OCI-LY1 (cell line): ENCODE results near the gene PRKCA.
"Not testable (repeated sequence)": the region's sequence is repeated elsewhere in the genome, so short reads cannot be mapped to it uniquely, and the experiment has no call there.

Source experiments
- H2AFZ ChIP-seq: fragments of 200-600 bp; sonication (generic), shearing (Covaris generic); 2 replicates; pipeline ENCODE4 v1.6.0; 2014; ENCODE audit warnings: antibody characterized with exemption, mild to moderate bottlenecking, low read length
- H3F3A ChIP-seq: fragments of 200-600 bp; sonication (generic), shearing (Covaris generic); 2 replicates; pipeline ENCODE4 v1.6.0; 2014; ENCODE audit warnings: mild to moderate bottlenecking, antibody characterized with exemption, low read length, moderate library complexity; ENCODE audit not compliant: insufficient read depth
- H3K27ac ChIP-seq: fragments of 200-600 bp; sonication (generic); 2 replicates; pipeline ENCODE4 v1.5.1; 2014; ENCODE audit warnings: low read length, mixed run types, mild to moderate bottlenecking, low read depth; ENCODE audit not compliant: poor library complexity, severe bottlenecking
- H3K27me3 ChIP-seq: fragments of 200-600 bp; sonication (generic); 2 replicates; pipeline ENCODE4 v1.6.0; 2014; ENCODE audit warnings: antibody characterized with exemption, mild to moderate bottlenecking, low read length, moderate library complexity; ENCODE audit not compliant: insufficient read depth
- H3K36me3 ChIP-seq: fragments of 200-600 bp; sonication (generic); 2 replicates; pipeline ENCODE4 v1.6.1; 2014; ENCODE audit warnings: mild to moderate bottlenecking, antibody characterized with exemption, low read length, moderate library complexity, mixed read lengths; ENCODE audit not compliant: insufficient read depth
- H3K4me1 ChIP-seq: fragments of 200-600 bp; sonication (generic); 2 replicates; pipeline ENCODE4 v1.5.1; 2014; ENCODE audit warnings: mild to moderate bottlenecking, low read length, moderate library complexity; ENCODE audit not compliant: insufficient read depth, severe bottlenecking
- H3K4me2 ChIP-seq: fragments of 200-600 bp; sonication (generic), shearing (Covaris generic); 2 replicates; pipeline ENCODE4 v1.6.1; 2014; ENCODE audit warnings: low read length
- H3K4me3 ChIP-seq: fragments of 200-600 bp; sonication (generic); 2 replicates; pipeline ENCODE4 v1.5.1; 2014; ENCODE audit warnings: low read length, low read depth, mild to moderate bottlenecking, mixed read lengths; ENCODE audit not compliant: poor library complexity, severe bottlenecking
- H3K79me2 ChIP-seq: fragments of 200-600 bp; shearing (Covaris generic); 2 replicates; pipeline ENCODE4 v1.6.1; 2016; ENCODE audit warnings: mixed run types, low read length, mixed read lengths; ENCODE audit not compliant: insufficient read depth
- H3K9ac ChIP-seq: fragments of 200-600 bp; sonication (generic), shearing (Covaris generic); 2 replicates; pipeline ENCODE4 v1.6.1; 2014; ENCODE audit warnings: mild to moderate bottlenecking, low read length, mixed read lengths
- H3K9me2 ChIP-seq: fragments of 200-600 bp; sonication (generic), shearing (Covaris generic); 2 replicates; pipeline ENCODE4 v1.6.1; 2014; ENCODE audit warnings: low read depth, mild to moderate bottlenecking, low read length, mixed read lengths
- H3K9me3 ChIP-seq: fragments of 200-600 bp; shearing (Covaris generic); 2 replicates; pipeline ENCODE4 v1.6.1; 2014; ENCODE audit warnings: low read length, mixed read lengths
- H4K20me1 ChIP-seq: fragments of 200-600 bp; sonication (generic), shearing (Covaris generic); 2 replicates; pipeline ENCODE4 v1.6.0; 2016; ENCODE audit warnings: mild to moderate bottlenecking, low read length; ENCODE audit not compliant: insufficient read depth
- EZH2 ChIP-seq: fragments of 200-600 bp; sonication (generic), shearing (Covaris generic); IDR thresholded peaks from 2 replicates; pipeline ENCODE4 v1.8.0; 2017; ENCODE audit warnings: borderline replicate concordance, mixed run types, mild to moderate bottlenecking, antibody characterized with exemption, low read length, moderate library complexity, mixed read lengths
- TF ChIP-seq, protein P1 (sequence below): fragments of 200-600 bp; sonication (generic), shearing (Covaris generic); IDR thresholded peaks from 2 replicates; pipeline ENCODE4 v1.5.1; 2017; ENCODE audit warnings: mild to moderate bottlenecking, antibody characterized with exemption, low read length, moderate library complexity, mixed read lengths

Gene PRKCA

DNA sequence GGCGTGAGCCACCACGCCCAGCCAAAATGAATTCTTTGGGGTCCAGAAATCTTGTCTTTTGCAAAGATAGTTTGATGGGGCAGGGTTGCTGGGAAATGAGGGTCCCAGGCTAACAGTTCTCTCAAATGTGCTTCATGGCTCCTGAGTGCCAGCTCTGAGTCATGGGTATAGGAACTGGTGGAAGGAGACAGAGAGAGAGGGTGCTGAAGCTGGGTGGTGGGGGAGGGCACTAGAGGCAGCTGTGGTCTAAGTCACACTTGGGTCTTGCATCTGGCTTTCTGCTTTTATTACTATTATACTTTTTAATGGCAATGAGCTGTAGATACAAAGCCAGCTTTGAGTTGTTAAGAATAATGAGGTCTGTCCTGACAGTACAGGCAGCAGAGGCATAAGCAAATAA, 54.6 kb downstream of the PRKCA start:
- H4K20me1 ChIP-seq: no peaks in the 10 kb centered on the region
- no peak overlapping the region for H3K4me2 ChIP-seq
- peaks cover 10% of the 10 kb centered on the region for H3K4me1 ChIP-seq
- no peak overlapping the region for H3K27ac ChIP-seq
- no peaks in the 10 kb centered on the region for H3K9me3 ChIP-seq
- no peaks in the 10 kb centered on the region for H3K36me3 ChIP-seq
- no peaks in the 10 kb centered on the region for H3K27me3 ChIP-seq
- no peaks in the 10 kb centered on the region; the same call in 1 of the 2 replicates for H3K79me2 ChIP-seq
- H3K9me2 ChIP-seq: no peaks in the 10 kb centered on the region
- no peak overlapping the region for H2AFZ ChIP-seq
- TF ChIP-seq EZH2: no peak
- TF ChIP-seq, protein P1, sequence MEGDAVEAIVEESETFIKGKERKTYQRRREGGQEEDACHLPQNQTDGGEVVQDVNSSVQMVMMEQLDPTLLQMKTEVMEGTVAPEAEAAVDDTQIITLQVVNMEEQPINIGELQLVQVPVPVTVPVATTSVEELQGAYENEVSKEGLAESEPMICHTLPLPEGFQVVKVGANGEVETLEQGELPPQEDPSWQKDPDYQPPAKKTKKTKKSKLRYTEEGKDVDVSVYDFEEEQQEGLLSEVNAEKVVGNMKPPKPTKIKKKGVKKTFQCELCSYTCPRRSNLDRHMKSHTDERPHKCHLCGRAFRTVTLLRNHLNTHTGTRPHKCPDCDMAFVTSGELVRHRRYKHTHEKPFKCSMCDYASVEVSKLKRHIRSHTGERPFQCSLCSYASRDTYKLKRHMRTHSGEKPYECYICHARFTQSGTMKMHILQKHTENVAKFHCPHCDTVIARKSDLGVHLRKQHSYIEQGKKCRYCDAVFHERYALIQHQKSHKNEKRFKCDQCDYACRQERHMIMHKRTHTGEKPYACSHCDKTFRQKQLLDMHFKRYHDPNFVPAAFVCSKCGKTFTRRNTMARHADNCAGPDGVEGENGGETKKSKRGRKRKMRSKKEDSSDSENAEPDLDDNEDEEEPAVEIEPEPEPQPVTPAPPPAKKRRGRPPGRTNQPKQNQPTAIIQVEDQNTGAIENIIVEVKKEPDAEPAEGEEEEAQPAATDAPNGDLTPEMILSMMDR: no peak
- no peak overlapping the region for H3K9ac ChIP-seq
- H3K4me3 ChIP-seq: no peak overlapping the region
- no peaks in the 10 kb centered on the region for H3F3A ChIP-seq

DNA sequence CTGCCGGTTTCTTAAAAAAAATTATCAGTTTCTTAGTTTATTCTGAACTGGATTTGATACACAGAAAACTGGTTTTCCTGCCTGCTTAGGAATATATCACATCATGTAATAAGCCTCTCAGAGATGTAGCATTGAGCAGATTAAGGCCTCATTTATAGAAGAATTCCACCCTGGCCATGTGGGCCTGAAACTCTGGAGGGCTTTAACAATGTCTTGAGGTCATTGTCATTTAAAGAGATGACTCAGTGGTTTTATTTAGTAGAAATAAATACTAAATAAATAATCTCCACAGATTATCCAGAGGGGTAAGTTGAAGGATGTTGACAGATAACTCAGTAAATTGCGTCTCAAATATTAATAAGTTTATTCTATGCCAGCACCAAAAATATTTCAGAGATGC, 56.9 kb downstream of the PRKCA start:
- Histone ChIP-seq H3K9me3 (no peaks in the 10 kb centered on the region), H3K36me3 (no peaks in the 10 kb centered on the region), H2AFZ (no peak overlapping the region), H3K79me2 (no peaks in the 10 kb centered on the region; the same call in 1 of the 2 replicates), H3K27me3 (no peaks in the 10 kb centered on the region), H3K4me1 (peaks cover 8% of the 10 kb centered on the region), H3K9me2 (no peaks in the 10 kb centered on the region), H3K4me2 (no peak overlapping the region), H3F3A (no peaks in the 10 kb centered on the region), H3K27ac (no peak overlapping the region), H4K20me1 (no peaks in the 10 kb centered on the region), H3K9ac (no peak overlapping the region), H3K4me3 (no peak overlapping the region)
- TF ChIP-seq EZH2: no peak
- TF ChIP-seq, protein P1: no peak

GRCh38 chr17:66360961-66361565, 58.6 kb downstream of the PRKCA start:
- not testable (repeated sequence) for H3K4me2 ChIP-seq, H3F3A ChIP-seq, H3K79me2 ChIP-seq, H3K27ac ChIP-seq, H3K9me2 ChIP-seq, H3K4me3 ChIP-seq, H4K20me1 ChIP-seq, H3K27me3 ChIP-seq, H3K36me3 ChIP-seq, H3K9ac ChIP-seq, H2AFZ ChIP-seq, H3K9me3 ChIP-seq
- H3K4me1 ChIP-seq: peaks cover 13% of the 10 kb centered on the region

- Histone ChIP-seq H2AFZ (no peak overlapping the region), H3K4me3 (no peak overlapping the region), H3K4me1 (peaks cover 18% of the 10 kb centered on the region), H3K79me2 (no peaks in the 10 kb centered on the region), H3K36me3 (no peaks in the 10 kb centered on the region), H4K20me1 (no peaks in the 10 kb centered on the region), H3F3A (no peaks in the 10 kb centered on the region), H3K27ac (no peak overlapping the region), H3K4me2 (0 out of 2 replicates have a peak overlapping the region, but pooled peaks have one; percentile 0), H3K9ac (no peak overlapping the region), H3K9me3 (no peaks in the 10 kb centered on the region), H3K27me3 (no peaks in the 10 kb centered on the region), H3K9me2 (no peaks in the 10 kb centered on the region)
- TF ChIP-seq, protein P1: no peak
- TF ChIP-seq EZH2: no peak
These were observed 62.1 kb downstream of the PRKCA start for GRCh38 chr17:66364508-66364907.
